H9 (cell line): ENCODE results near the gene APBB2. TPM values are rescaled to one million over a fixed set of nuclear protein-coding genes. Genes with fewer than 3 reads are reported as not detected.
"Not testable (repeated sequence)": the region's sequence is repeated elsewhere in the genome, so short reads cannot be mapped to it uniquely, and the experiment has no call there.

ENCODE experiments used
- DNase-seq: peaks from one replicate; pipeline ENCODE4 v3.0.0-alpha.2; 2017
- H2AFZ ChIP-seq: one replicate; pipeline ENCODE4 v1.6.1; 2013; ENCODE audit warnings: mild to moderate bottlenecking, low read length, control low read depth, moderate library complexity
- H2AK5ac ChIP-seq: 2 replicates; pipeline ENCODE4 v1.6.1; 2013; ENCODE audit warnings: low read length, control low read depth, mixed read lengths; ENCODE audit not compliant: insufficient read length
- H2BK120ac ChIP-seq: one replicate; pipeline ENCODE4 v1.6.1; 2013; ENCODE audit warnings: low read depth, mild to moderate bottlenecking, low read length, control low read depth, inconsistent platforms; ENCODE audit not compliant: poor library complexity, severe bottlenecking
- H2BK12ac ChIP-seq: 2 replicates; pipeline ENCODE4 v1.6.1; 2013; ENCODE audit warnings: low read length, control low read depth, mixed read lengths, low read depth; ENCODE audit not compliant: insufficient read length
- H2BK15ac ChIP-seq: 2 replicates; pipeline ENCODE4 v1.6.1; 2013; ENCODE audit warnings: low read depth, low read length, control low read depth
- H2BK20ac ChIP-seq: one replicate; pipeline ENCODE4 v1.6.1; 2013; ENCODE audit warnings: low read depth, mild to moderate bottlenecking, low read length, control low read depth, inconsistent platforms; ENCODE audit not compliant: poor library complexity, severe bottlenecking
- H2BK5ac ChIP-seq: 2 replicates; pipeline ENCODE4 v1.6.1; 2013; ENCODE audit warnings: low read length, control low read depth, mixed read lengths; ENCODE audit not compliant: insufficient read length
- H3K14ac ChIP-seq: 2 replicates; pipeline ENCODE4 v1.6.1; 2013; ENCODE audit warnings: low read length, control low read depth; ENCODE audit not compliant: insufficient read depth
- H3K18ac ChIP-seq: 2 replicates; pipeline ENCODE4 v1.6.1; 2013; ENCODE audit warnings: low read depth, mild to moderate bottlenecking, mixed read lengths, low read length, control low read depth; ENCODE audit not compliant: insufficient read length
- H3K23ac ChIP-seq: 2 replicates; pipeline ENCODE4 v1.6.1; 2013; ENCODE audit warnings: low read length, control low read depth, mixed read lengths, low read depth; ENCODE audit not compliant: insufficient read length
- H3K23me2 ChIP-seq: 2 replicates; pipeline ENCODE4 v1.6.1; 2013; ENCODE audit warnings: low read depth, mild to moderate bottlenecking, mixed read lengths, low read length, control low read depth; ENCODE audit not compliant: insufficient read length, poor library complexity, severe bottlenecking
- H3K27ac ChIP-seq: 2 replicates; pipeline ENCODE4 v1.5.1; 2013; ENCODE audit warnings: low read length, control low read depth, mixed read lengths, low read depth; ENCODE audit not compliant: insufficient read length
- H3K27me3 ChIP-seq: 2 replicates; pipeline ENCODE4 v1.6.1; 2013; ENCODE audit warnings: low read length, control low read depth, inconsistent platforms; ENCODE audit not compliant: insufficient read depth
- H3K4ac ChIP-seq: 2 replicates; pipeline ENCODE4 v1.6.1; 2013; ENCODE audit warnings: low read depth, mild to moderate bottlenecking, control low read depth, inconsistent platforms, low read length, moderate library complexity
- H3K4me1 ChIP-seq: 2 replicates; pipeline ENCODE4 v1.6.1; 2013; ENCODE audit warnings: low read length, control low read depth, inconsistent platforms; ENCODE audit not compliant: insufficient read depth
- H3K4me2 ChIP-seq: 2 replicates; pipeline ENCODE4 v1.6.1; 2013; ENCODE audit warnings: low read length, control low read depth, mixed read lengths; ENCODE audit not compliant: insufficient read length, insufficient read depth
- H3K56ac ChIP-seq: 2 replicates; pipeline ENCODE4 v1.6.1; 2013; ENCODE audit warnings: low read depth, mild to moderate bottlenecking, mixed read lengths, low read length, control low read depth; ENCODE audit not compliant: insufficient read length
- H3K79me1 ChIP-seq: 2 replicates; pipeline ENCODE4 v1.6.1; 2013; ENCODE audit warnings: low read depth, mild to moderate bottlenecking, moderate library complexity, low read length, control low read depth, inconsistent platforms; ENCODE audit not compliant: insufficient read depth, poor library complexity, severe bottlenecking
- H3K79me2 ChIP-seq: 2 replicates; pipeline ENCODE4 v1.6.1; 2013; ENCODE audit warnings: low read length, control low read depth, inconsistent platforms; ENCODE audit not compliant: insufficient read depth
- H3K9ac ChIP-seq: 2 replicates; pipeline ENCODE4 v1.6.1; 2013; ENCODE audit warnings: low read length, control low read depth, mixed read lengths; ENCODE audit not compliant: insufficient read length; ENCODE audit errors: extremely low read depth
- H3K9me3 ChIP-seq: one replicate; pipeline ENCODE4 v1.6.1; 2013; ENCODE audit warnings: low read depth, low read length, inconsistent platforms; ENCODE audit not compliant: control insufficient read depth
- H3T11ph ChIP-seq: one replicate; pipeline ENCODE4 v1.6.1; 2013; ENCODE audit warnings: mild to moderate bottlenecking, low read length, control low read depth, inconsistent platforms
- H4K20me1 ChIP-seq: one replicate; pipeline ENCODE4 v1.6.1; 2013; ENCODE audit not compliant: control insufficient read depth, insufficient read length, insufficient read depth
- H4K5ac ChIP-seq: 2 replicates; pipeline ENCODE4 v1.6.1; 2013; ENCODE audit warnings: low read depth, mild to moderate bottlenecking, mixed read lengths, low read length, control low read depth; ENCODE audit not compliant: insufficient read length
- H4K8ac ChIP-seq: replicated peaks from 2 replicates; pipeline ENCODE4 v1.6.1; 2013; ENCODE audit warnings: low read length, control low read depth, mixed read lengths, low read depth; ENCODE audit not compliant: insufficient read length
- H4K91ac ChIP-seq: 2 replicates; pipeline ENCODE4 v1.6.1; 2013; ENCODE audit warnings: low read depth, mild to moderate bottlenecking, moderate library complexity, mixed read lengths, low read length, control low read depth; ENCODE audit not compliant: insufficient read length
- H3K27ac Mint-ChIP-seq, 3 experiments: 2 replicates in 2 of 3; 3 replicates in 1 of 3; pipeline ENCODE4 v1.8.0; 2020 to 2021; ENCODE audit warnings: mixed read lengths in 3 of 3, mild to moderate bottlenecking in 1 of 3, moderate library complexity in 1 of 3
- H3K27me3 Mint-ChIP-seq: 2 replicates; pipeline ENCODE4 v1.8.0; 2021; ENCODE audit warnings: low read depth, mild to moderate bottlenecking, moderate library complexity, mixed read lengths
- H3K36me3 Mint-ChIP-seq, 3 experiments: 2 replicates in 2 of 3; 3 replicates in 1 of 3; pipeline ENCODE4 v1.8.0; 2020 to 2021; ENCODE audit warnings: low read depth in 3 of 3, mixed read lengths in 3 of 3; ENCODE audit not compliant: insufficient read depth in 1 of 3
- H3K4me1 Mint-ChIP-seq, 2 experiments: 2 replicates each; pipeline ENCODE4 v1.8.0; 2020; ENCODE audit warnings: mixed read lengths in 2 of 2
- H3K4me3 Mint-ChIP-seq, 2 experiments: 2 replicates in 1 of 2; 3 replicates in 1 of 2; pipeline ENCODE4 v1.8.0; 2020 to 2021; ENCODE audit warnings: mild to moderate bottlenecking in 2 of 2, mixed read lengths in 2 of 2, moderate library complexity in 1 of 2
- H3K9me3 Mint-ChIP-seq, 2 experiments: 2 replicates in 1 of 2; 3 replicates in 1 of 2; pipeline ENCODE4 v1.8.0; 2020; ENCODE audit warnings: mild to moderate bottlenecking in 2 of 2, mixed read lengths in 2 of 2, moderate library complexity in 1 of 2
- CTCF ChIP-seq: fragments of 200-600 bp; sonication (generic); conservative IDR thresholded peaks from 3 replicates; pipeline ENCODE4 v1.8.0; 2021; ENCODE audit warnings: antibody characterized with exemption, mild to moderate bottlenecking
- WGBS: extraction: QIAGEN DNeasy Blood & Tissue Kit; methylation state at CpG from one replicate; pipeline ENCODE4 v1.1.7; 2013; ENCODE audit warnings: missing lambda C conversion rate, low lambda C conversion rate, mixed read lengths; ENCODE audit not compliant: insufficient read length; ENCODE audit errors: extremely low coverage; 5-methylcytosine and 5-hydroxymethylcytosine counted together
- total RNA-seq: library from RNA; stranded (reverse); gene quantifications from 2 replicates; pipeline ENCODE4 v1.2.1, GENCODE V29; 2021

APBB2 gene
- total RNA-seq, 1 experiment from 2014 or later, result 39.6 TPM

- no peak overlapping the region for H3K14ac ChIP-seq
- H3T11ph ChIP-seq, result no peak overlapping the region
- H3K23ac ChIP-seq, result no peak overlapping the region
- no peaks in the 10 kb centered on the region for H3K27me3 ChIP-seq
- no peaks in the 10 kb centered on the region for H3K79me1 ChIP-seq
- peak; percentile 8 for DNase-seq
- Mint-ChIP-seq H3K9me3 (no peaks in the 10 kb centered on the region), H3K4me3 (no peak overlapping the region), H3K27me3 (no peaks in the 10 kb centered on the region), H3K27ac (no peak overlapping the region), H3K36me3 (peaks cover 35 to 63% (median 45%) of the 10 kb centered on the region in 3 experiments), H3K4me1 (no peaks in the 10 kb centered on the region)
- H3K56ac ChIP-seq, result no peak overlapping the region
- H3K4ac ChIP-seq, result no peak overlapping the region
- no peak overlapping the region for H3K18ac ChIP-seq
- H2BK120ac ChIP-seq, result no peak overlapping the region
- no peak overlapping the region for H4K8ac ChIP-seq
- H4K20me1 ChIP-seq, result no peaks in the 10 kb centered on the region
- H2BK15ac ChIP-seq, result no peak overlapping the region
- no peaks in the 10 kb centered on the region for H3K4me1 ChIP-seq
- H3K9me3 ChIP-seq, result no peaks in the 10 kb centered on the region
- H2BK20ac ChIP-seq, result no peak overlapping the region
- H2AFZ ChIP-seq, result no peak overlapping the region
- H3K4me2 ChIP-seq, result no peak overlapping the region
- H2BK12ac ChIP-seq, result no peak overlapping the region
- no peak overlapping the region for H3K9ac ChIP-seq
- no peaks in the 10 kb centered on the region for H3K23me2 ChIP-seq
- no peak overlapping the region for H2AK5ac ChIP-seq
- no peaks in the 10 kb centered on the region for H3K79me2 ChIP-seq
- H3K27ac ChIP-seq, result no peak overlapping the region
- no peak overlapping the region for H4K5ac ChIP-seq
- H2BK5ac ChIP-seq, result no peak overlapping the region
- WGBS, result no CpG with 5 or more reads among the region's 11 CpGs
- no peak for TF ChIP-seq CTCF
- H4K91ac ChIP-seq, result no peak overlapping the region
These were observed 394.2 kb downstream of the APBB2 start for GRCh38 chr4:40820101-40820500.

- H3K9ac ChIP-seq, H2BK5ac ChIP-seq, H3K4me3 Mint-ChIP-seq, H2BK20ac ChIP-seq, H3K18ac ChIP-seq, H3K23ac ChIP-seq, DNase-seq, H4K8ac ChIP-seq, H3K4me1 ChIP-seq, H3K79me2 ChIP-seq, H3K9me3 ChIP-seq, H3K56ac ChIP-seq, H4K20me1 ChIP-seq, H3K4me1 Mint-ChIP-seq, H2BK120ac ChIP-seq, H3K79me1 ChIP-seq, H4K5ac ChIP-seq, H3K4ac ChIP-seq, H2AFZ ChIP-seq, H3K14ac ChIP-seq, H3K23me2 ChIP-seq, H3K4me2 ChIP-seq, H2BK15ac ChIP-seq, H4K91ac ChIP-seq, H3K27me3 Mint-ChIP-seq, H3K27ac ChIP-seq, H3K27me3 ChIP-seq, H3T11ph ChIP-seq, H2AK5ac ChIP-seq, H3K27ac Mint-ChIP-seq, H2BK12ac ChIP-seq, H3K9me3 Mint-ChIP-seq: not testable (repeated sequence)
- H3K36me3 Mint-ChIP-seq, result peaks cover 23 to 47% (median 36%) of the 10 kb centered on the region in 3 experiments; a peak in 6 of 7 replicates
- WGBS, result no CpG with 5 or more reads among the region's 6 CpGs
These were observed 397.2 kb downstream of the APBB2 start for GRCh38 chr4:40817157-40817556.
